ENCODE data around the gene ARHGEF12. TPM values are rescaled to one million over a fixed set of nuclear protein-coding genes. Genes with fewer than 3 reads are reported as not detected.
A peak's percentile ranks its signal among the peaks of the same experiment; 100 is the strongest.

The ARHGEF12 gene
- total and polyA plus RNA-seq, 8 donors = 13.8 to 74.7 (median 38.4) TPM

- Histone ChIP-seq H3K4me1 (peaks cover 0 to 5% (median 0%) of the 10 kb centered on the region in 3 donors), H3K27me3 (no peaks in the 10 kb centered on the region), H3K9me3 (no peaks in the 10 kb centered on the region), H3K36me3 (no peaks in the 10 kb centered on the region), H3K27ac (peak overlapping the region in 3 of 4 donors; percentile 31 to 78 (median 75)), H3K4me3 (no peak overlapping the region)
- intact Hi-C loops (cut with DNase I) = loop anchor here in 2 of 3 donors (2.0 to 5.0 kb wide), 2 partner anchors 65 to 127 kb away; no protein-coding TSS in a partner anchor
- FAIRE-seq (no peak), DNase-seq (peak in 4 of 6 donors; percentile 54 to 83 (median 62)), ATAC-seq (peak; percentile 57 to 81 (median 68))
- TF ChIP-seq, protein P1, sequence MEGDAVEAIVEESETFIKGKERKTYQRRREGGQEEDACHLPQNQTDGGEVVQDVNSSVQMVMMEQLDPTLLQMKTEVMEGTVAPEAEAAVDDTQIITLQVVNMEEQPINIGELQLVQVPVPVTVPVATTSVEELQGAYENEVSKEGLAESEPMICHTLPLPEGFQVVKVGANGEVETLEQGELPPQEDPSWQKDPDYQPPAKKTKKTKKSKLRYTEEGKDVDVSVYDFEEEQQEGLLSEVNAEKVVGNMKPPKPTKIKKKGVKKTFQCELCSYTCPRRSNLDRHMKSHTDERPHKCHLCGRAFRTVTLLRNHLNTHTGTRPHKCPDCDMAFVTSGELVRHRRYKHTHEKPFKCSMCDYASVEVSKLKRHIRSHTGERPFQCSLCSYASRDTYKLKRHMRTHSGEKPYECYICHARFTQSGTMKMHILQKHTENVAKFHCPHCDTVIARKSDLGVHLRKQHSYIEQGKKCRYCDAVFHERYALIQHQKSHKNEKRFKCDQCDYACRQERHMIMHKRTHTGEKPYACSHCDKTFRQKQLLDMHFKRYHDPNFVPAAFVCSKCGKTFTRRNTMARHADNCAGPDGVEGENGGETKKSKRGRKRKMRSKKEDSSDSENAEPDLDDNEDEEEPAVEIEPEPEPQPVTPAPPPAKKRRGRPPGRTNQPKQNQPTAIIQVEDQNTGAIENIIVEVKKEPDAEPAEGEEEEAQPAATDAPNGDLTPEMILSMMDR (IDR thresholded peaks at IDR 0.05) = no peak
- WGBS, 2 donors = 25 to 32% methylated on average over 6 of the region's 6 CpGs
Observed at GRCh38 chr11:120302001-120302805, 34.0 kb upstream of the ARHGEF12 start.

GRCh38 chr11:120303004-120303637, 33.1 kb upstream of the ARHGEF12 start:
- 22 to 24% methylated on average over 3 of the region's 3 CpGs for WGBS, 2 donors
- Histone ChIP-seq H3K36me3 (no peaks in the 10 kb centered on the region), H3K4me1 (peaks cover 0 to 5% (median 0%) of the 10 kb centered on the region in 3 donors), H3K9me3 (no peaks in the 10 kb centered on the region), H3K4me3 (no peak overlapping the region), H3K27me3 (no peaks in the 10 kb centered on the region), H3K27ac (peak overlapping the region in 2 of 4 donors; percentile 75 to 78)
- ATAC-seq (peak; percentile 55 to 78 (median 74)), DNase-seq (peak in 4 of 6 donors; percentile 61 to 81 (median 73)), FAIRE-seq (no peak)
- TF ChIP-seq, protein P1 (IDR thresholded peaks at IDR 0.05) = peak; percentile 61 to 92 (median 84)
- intact Hi-C loops (cut with DNase I) = loop anchor here in 2 of 3 donors (2.0 to 5.0 kb wide), 2 partner anchors 66 to 128 kb away; no protein-coding TSS in a partner anchor

GRCh38 chr11:120304526-120304925, 31.7 kb upstream of the ARHGEF12 start:
- intact Hi-C loops (cut with DNase I) = loop anchor here in 1 of 3 donors (5.0 kb wide), 1 partner anchor 67 kb away; no protein-coding TSS in a partner anchor
- Histone ChIP-seq H3K27me3 (no peaks in the 10 kb centered on the region), H3K4me3 (no peak overlapping the region), H3K36me3 (no peaks in the 10 kb centered on the region), H3K9me3 (no peaks in the 10 kb centered on the region), H3K4me1 (peaks cover 0 to 5% (median 0%) of the 10 kb centered on the region in 3 donors), H3K27ac (peak overlapping the region in 2 of 4 donors; percentile 5 to 78)
- DNase-seq (no peak), ATAC-seq (peak in 1 of 4 donors; percentile 42), FAIRE-seq (no peak)
- TF ChIP-seq, protein P1 (IDR thresholded peaks at IDR 0.05) = no peak

GRCh38 chr11:120305286-120305685, 30.9 kb upstream of the ARHGEF12 start:
- H3K27me3 ChIP-seq = no peaks in the 10 kb centered on the region
- intact Hi-C loops (cut with DNase I) = no loop called here
- FAIRE-seq (no peak), ATAC-seq (no peak), DNase-seq (no peak)
- H3K36me3 ChIP-seq = no peaks in the 10 kb centered on the region
- H3K4me1 ChIP-seq = peaks cover 0 to 5% (median 0%) of the 10 kb centered on the region in 3 donors
- TF ChIP-seq, protein P1 (IDR thresholded peaks at IDR 0.05) = no peak
- H3K4me3 ChIP-seq = no peak overlapping the region
- WGBS, 2 donors = 66 to 70% methylated on average over 12 of the region's 12 CpGs
- no peaks in the 10 kb centered on the region for H3K9me3 ChIP-seq
- H3K27ac ChIP-seq = peak overlapping the region in 2 of 4 donors; percentile 5 to 78

All from pancreas (tissue), 10 donors.